Stimulated activated CD8-positive, alpha-beta memory T cell treated with anti-CD3 and anti-CD28 coated beads, Interleukin-4, amount 100 ng/mL, for 4 hours (primary cell): ENCODE results near the gene TNNT2.
A peak's percentile ranks its signal among the peaks of the same experiment; 100 is the strongest.

Experiments
- DNase-seq, 2 donors: peaks; one replicate each; pipeline ENCODE4 v3.0.0-alpha.2; 2020; ENCODE audit warnings: low read depth in 2 of 2, low spot score in 1 of 2

TNNT2 gene

GRCh38 chr1:201377611-201378092 lies at the start of gene TNNT2:
Gene TNNT2 (minus strand): TSS chr1:201377680. CDS start chr1:201373254, 4,426 bp downstream.
- DNase-seq, result no peak

GRCh38 chr1:201426479-201427310 lies 49.2 kb upstream of the TNNT2 start:
- DNase-seq, result no peak

- DNase-seq, result no peak
These were observed 46.7 kb upstream of the TNNT2 start for GRCh38 chr1:201424146-201424545.

GRCh38 chr1:201423655-201424054 lies 46.2 kb upstream of the TNNT2 start:
- DNase-seq, result no peak

GRCh38 chr1:201422436-201423030 lies 45.1 kb upstream of the TNNT2 start:
- DNase-seq, result no peak

GRCh38 chr1:201422026-201422425 lies 44.5 kb upstream of the TNNT2 start:
- no peak for DNase-seq

GRCh38 chr1:201421041-201421440 lies 43.6 kb upstream of the TNNT2 start:
- DNase-seq, result no peak

- DNase-seq, result no peak
These were observed 43.1 kb upstream of the TNNT2 start for GRCh38 chr1:201420608-201421002.

GRCh38 chr1:201419746-201420607 lies 42.5 kb upstream of the TNNT2 start:
- no peak for DNase-seq

GRCh38 chr1:201419256-201419655 lies 41.8 kb upstream of the TNNT2 start:
- DNase-seq, result no peak

GRCh38 chr1:201418461-201418860 lies 41.0 kb upstream of the TNNT2 start:
- DNase-seq, result no peak

GRCh38 chr1:201414051-201414738 lies 36.7 kb upstream of the TNNT2 start:
- no peak for DNase-seq

- no peak for DNase-seq
These were observed 33.8 kb upstream of the TNNT2 start for GRCh38 chr1:201411292-201411691.

GRCh38 chr1:201409440-201409839 lies 32.0 kb upstream of the TNNT2 start:
- DNase-seq, result no peak

GRCh38 chr1:201408834-201409200 lies 31.3 kb upstream of the TNNT2 start:
- no peak for DNase-seq

- DNase-seq, result peak; percentile 33 to 50
These were observed 30.8 kb upstream of the TNNT2 start for GRCh38 chr1:201408176-201408833.

GRCh38 chr1:201406831-201407406 lies 29.4 kb upstream of the TNNT2 start:
- no peak for DNase-seq

- DNase-seq, result no peak
These were observed 28.0 kb upstream of the TNNT2 start for GRCh38 chr1:201405484-201405831.

GRCh38 chr1:201404722-201405483 lies 27.4 kb upstream of the TNNT2 start:
- DNase-seq, result no peak

GRCh38 chr1:201404055-201404454 lies 26.6 kb upstream of the TNNT2 start:
- DNase-seq, result no peak
